K562 (cell line): ENCODE results near the gene SLC31A1. TPM values are rescaled to one million over a fixed set of nuclear protein-coding genes. Genes with fewer than 3 reads are reported as not detected.
A peak's percentile ranks its signal among the peaks of the same experiment; 100 is the strongest.

Experiments used
- CREM ChIP-seq: IDR thresholded peaks from 2 replicates; pipeline ENCODE4 v1.6.1; 2014; ENCODE audit warnings: antibody characterized with exemption, low read depth
- ILF3 ChIP-seq: fragments of 450-650 bp; IDR thresholded peaks from 2 replicates; pipeline ENCODE4 v1.6.1; 2018; ENCODE audit warnings: antibody characterized with exemption, mild to moderate bottlenecking, moderate library complexity, borderline replicate concordance
- ILK ChIP-seq: fragments of 450-650 bp; IDR thresholded peaks from 2 replicates; pipeline ENCODE4 v1.6.1; 2016; ENCODE audit warnings: missing genetic modification characterization, low read depth, mild to moderate bottlenecking, missing compliant biosample characterization, moderate library complexity, borderline replicate concordance
- NCOA1 ChIP-seq: fragments of 450-650 bp; IDR thresholded peaks from 2 replicates; pipeline ENCODE4 v1.6.1; 2016; ENCODE audit warnings: low read depth
- PTRF ChIP-seq: fragments of 450-650 bp; IDR thresholded peaks from 2 replicates; pipeline ENCODE4 v1.6.1; 2016; ENCODE audit warnings: mild to moderate bottlenecking, missing genetic modification characterization, missing compliant biosample characterization
- RBM25 ChIP-seq: fragments of 200-400 bp; formaldehyde crosslinking; IDR thresholded peaks from 2 replicates; pipeline ENCODE4 v1.6.1; 2018; ENCODE audit warnings: low read length, low read depth, moderate library complexity; ENCODE audit not compliant: severe bottlenecking
- TOE1 ChIP-seq, 2 experiments: fragments of 450-650 bp in 1 of 2; sonication (generic) in 1 of 2; formaldehyde crosslinking in 1 of 2; IDR thresholded peaks; 2 replicates each; pipeline versions ENCODE4 v1.7.1 to v1.8.0; 2016 to 2022; ENCODE audit warnings: borderline replicate concordance in 2 of 2, mild to moderate bottlenecking in 2 of 2, antibody characterized with exemption in 1 of 2, inconsistent platforms in 1 of 2, low read depth in 1 of 2, missing genetic modification reagents in 1 of 2, moderate library complexity in 1 of 2
- U2AF2 ChIP-seq: fragments of 200-400 bp; formaldehyde crosslinking; optimal IDR thresholded peaks from 2 replicates; pipeline ENCODE3; 2017; ENCODE audit warnings: low read depth, mild to moderate bottlenecking, low read length
- ZFP30 ChIP-seq: fragments of 250-450 bp; sonication (Bioruptor Pico); IDR thresholded peaks from 2 replicates; pipeline ENCODE4 v1.8.0; 2022; ENCODE audit warnings: moderate library complexity, mild to moderate bottlenecking, inconsistent platforms, borderline replicate concordance
- ZNF324 ChIP-seq: fragments of 250-450 bp; sonication (Bioruptor Pico); IDR thresholded peaks from 2 replicates; pipeline ENCODE4 v1.4.0; 2020; ENCODE audit warnings: mild to moderate bottlenecking
- ZNF436 ChIP-seq: fragments of 250-450, 450-650 bp; sonication (Bioruptor Pico); formaldehyde crosslinking; IDR thresholded peaks from 2 replicates; pipeline ENCODE4 v1.7.0; 2020; ENCODE audit warnings: mild to moderate bottlenecking
- ZNF445 ChIP-seq: fragments of 250-450 bp; sonication (Bioruptor Pico); IDR thresholded peaks from 2 replicates; pipeline ENCODE4 v1.4.0; 2020; ENCODE audit warnings: low read depth, mild to moderate bottlenecking, moderate library complexity
- polyA plus RNA-seq, 8 experiments: library from polyadenylated mRNA; depleted of rRNA in 4 of 8; stranded (reverse) in 5 of 8; unstranded in 3 of 8; fragments of >200 nt; fragmentation: Nextera tagmentation in 2 of 8; fragmentation: Illumina TruSeq in 1 of 8; extraction: Ambion mirVana in 2 of 8; extraction: Trizol in 1 of 8; gene quantifications; 2 replicates each; pipeline versions ENCODE4 v1.2.1 to v1.2.3, GENCODE V29; 2011 to 2014; ENCODE audit warnings: inconsistent platforms in 1 of 8, missing spikeins in 1 of 8
- total RNA-seq, 7 experiments: library from RNA; depleted of rRNA in 6 of 7; stranded (reverse); fragments of >200 nt in 6 of 7; fragmentation: Illumina TruSeq in 2 of 7; extraction: Trizol in 2 of 7; gene quantifications; 2 replicates each; pipeline versions ENCODE4 v1.2.1 to v1.2.3, GENCODE V29; 2011 to 2021; ENCODE audit warnings: low replicate concordance in 1 of 7
- TF ChIP-seq, protein P1 (sequence below): fragments of 250-450 bp; sonication (Bioruptor Pico); IDR thresholded peaks from 2 replicates; pipeline ENCODE4 v1.5.1; 2021; ENCODE audit warnings: mild to moderate bottlenecking
- TF ChIP-seq, protein P2 (sequence below): sonication (generic); formaldehyde crosslinking; IDR thresholded peaks from 2 replicates; pipeline ENCODE4 v1.8.0; 2023; ENCODE audit warnings: missing genetic modification reagents, mild to moderate bottlenecking, borderline replicate concordance
- TF ChIP-seq, protein P3 (sequence below): fragments of 250-450 bp; sonication (Bioruptor Pico); IDR thresholded peaks from 2 replicates; pipeline ENCODE4 v1.6.1; 2021; ENCODE audit warnings: mild to moderate bottlenecking

Gene SLC31A1
- total and polyA plus RNA-seq, 9 of the 15 experiments (the other 6 are each of a cell fraction or from before 2014, with no cell fraction given) = 15.4 to 40.7 (median 25.9) TPM

DNA sequence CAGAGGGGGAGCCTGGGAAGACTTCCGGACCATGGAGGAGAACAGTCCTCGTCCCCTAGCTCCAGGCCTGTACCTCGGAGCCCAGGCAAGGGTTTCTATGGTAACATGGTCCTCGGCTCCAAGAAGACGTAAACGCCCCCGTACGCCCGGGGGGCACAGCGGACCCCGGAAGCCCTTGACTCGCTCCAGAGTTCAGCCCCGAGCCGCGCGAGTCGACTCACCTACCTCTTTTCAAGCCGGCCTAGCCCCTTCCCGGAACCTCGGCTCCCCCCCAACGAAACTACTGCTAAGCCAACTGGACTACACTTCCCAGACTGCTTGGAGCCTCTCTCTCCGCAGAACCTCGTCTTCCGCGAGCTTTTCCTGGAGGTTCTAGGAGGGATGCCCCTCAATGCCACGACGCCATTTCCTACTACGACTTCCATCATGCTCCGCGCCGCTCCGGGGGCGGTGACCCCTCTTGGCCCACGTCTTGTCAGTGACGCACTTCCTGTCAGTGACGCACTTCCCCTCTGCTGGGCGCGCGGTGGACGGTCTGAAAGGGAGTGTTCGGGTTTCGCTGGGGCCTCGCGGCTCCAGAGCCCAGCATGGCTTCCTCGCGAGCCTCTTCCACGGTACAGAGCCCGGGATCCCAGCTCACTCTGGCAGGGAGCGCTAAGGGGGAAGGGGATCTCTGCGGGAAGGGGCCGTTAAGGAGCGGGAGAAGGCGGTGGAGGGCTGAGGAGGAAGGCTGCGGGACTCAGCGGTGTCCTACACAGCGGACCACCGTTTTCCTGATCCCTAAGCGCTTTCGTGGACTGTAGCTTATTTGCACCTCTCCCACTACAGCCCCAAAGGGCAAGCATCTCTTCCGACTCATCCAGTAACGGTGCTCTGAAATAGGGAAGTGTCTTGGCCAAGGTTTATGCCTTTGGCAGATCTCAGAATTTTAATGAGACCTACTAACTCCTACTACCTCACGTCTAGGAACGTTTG lies 54.1 kb downstream of the SLC31A1 start, which contains the start of the genes CDC26 and PRPF4 (continued):
- TF ChIP-seq U2AF2 (no peak), ZFP30 (no peak), ZNF324 (CRISPR knock-in tag) (peak; percentile 33; the same call in 1 of the 2 replicates), NCOA1 (no peak), ILK (no peak), CREM (peak; percentile 99), ILF3 (no peak), TOE1 (IDR thresholded peaks at IDR 0.05; ENCODE audit: borderline replicate concordance) (no peak), TOE1 (CRISPR knock-in tag; IDR thresholded peaks at IDR 0.05; ENCODE audit: borderline replicate concordance, low read depth) (no peak), ZNF436 (CRISPR knock-in tag) (no peak), ZNF445 (CRISPR knock-in tag) (no peak), RBM25 (no peak), PTRF (tag) (no peak)
- TF ChIP-seq, protein P1, sequence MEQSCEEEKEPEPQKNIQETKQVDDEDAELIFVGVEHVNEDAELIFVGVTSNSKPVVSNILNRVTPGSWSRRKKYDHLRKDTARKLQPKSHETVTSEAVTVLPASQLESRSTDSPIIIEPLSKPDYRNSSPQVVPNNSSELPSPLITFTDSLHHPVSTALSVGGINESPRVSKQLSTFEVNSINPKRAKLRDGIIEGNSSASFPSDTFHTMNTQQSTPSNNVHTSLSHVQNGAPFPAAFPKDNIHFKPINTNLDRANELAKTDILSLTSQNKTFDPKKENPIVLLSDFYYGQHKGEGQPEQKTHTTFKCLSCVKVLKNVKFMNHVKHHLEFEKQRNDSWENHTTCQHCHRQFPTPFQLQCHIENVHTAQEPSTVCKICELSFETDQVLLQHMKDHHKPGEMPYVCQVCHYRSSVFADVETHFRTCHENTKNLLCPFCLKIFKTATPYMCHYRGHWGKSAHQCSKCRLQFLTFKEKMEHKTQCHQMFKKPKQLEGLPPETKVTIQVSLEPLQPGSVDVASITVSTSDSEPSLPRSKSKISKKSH (CRISPR knock-in tag) = no peak
- TF ChIP-seq, protein P2, sequence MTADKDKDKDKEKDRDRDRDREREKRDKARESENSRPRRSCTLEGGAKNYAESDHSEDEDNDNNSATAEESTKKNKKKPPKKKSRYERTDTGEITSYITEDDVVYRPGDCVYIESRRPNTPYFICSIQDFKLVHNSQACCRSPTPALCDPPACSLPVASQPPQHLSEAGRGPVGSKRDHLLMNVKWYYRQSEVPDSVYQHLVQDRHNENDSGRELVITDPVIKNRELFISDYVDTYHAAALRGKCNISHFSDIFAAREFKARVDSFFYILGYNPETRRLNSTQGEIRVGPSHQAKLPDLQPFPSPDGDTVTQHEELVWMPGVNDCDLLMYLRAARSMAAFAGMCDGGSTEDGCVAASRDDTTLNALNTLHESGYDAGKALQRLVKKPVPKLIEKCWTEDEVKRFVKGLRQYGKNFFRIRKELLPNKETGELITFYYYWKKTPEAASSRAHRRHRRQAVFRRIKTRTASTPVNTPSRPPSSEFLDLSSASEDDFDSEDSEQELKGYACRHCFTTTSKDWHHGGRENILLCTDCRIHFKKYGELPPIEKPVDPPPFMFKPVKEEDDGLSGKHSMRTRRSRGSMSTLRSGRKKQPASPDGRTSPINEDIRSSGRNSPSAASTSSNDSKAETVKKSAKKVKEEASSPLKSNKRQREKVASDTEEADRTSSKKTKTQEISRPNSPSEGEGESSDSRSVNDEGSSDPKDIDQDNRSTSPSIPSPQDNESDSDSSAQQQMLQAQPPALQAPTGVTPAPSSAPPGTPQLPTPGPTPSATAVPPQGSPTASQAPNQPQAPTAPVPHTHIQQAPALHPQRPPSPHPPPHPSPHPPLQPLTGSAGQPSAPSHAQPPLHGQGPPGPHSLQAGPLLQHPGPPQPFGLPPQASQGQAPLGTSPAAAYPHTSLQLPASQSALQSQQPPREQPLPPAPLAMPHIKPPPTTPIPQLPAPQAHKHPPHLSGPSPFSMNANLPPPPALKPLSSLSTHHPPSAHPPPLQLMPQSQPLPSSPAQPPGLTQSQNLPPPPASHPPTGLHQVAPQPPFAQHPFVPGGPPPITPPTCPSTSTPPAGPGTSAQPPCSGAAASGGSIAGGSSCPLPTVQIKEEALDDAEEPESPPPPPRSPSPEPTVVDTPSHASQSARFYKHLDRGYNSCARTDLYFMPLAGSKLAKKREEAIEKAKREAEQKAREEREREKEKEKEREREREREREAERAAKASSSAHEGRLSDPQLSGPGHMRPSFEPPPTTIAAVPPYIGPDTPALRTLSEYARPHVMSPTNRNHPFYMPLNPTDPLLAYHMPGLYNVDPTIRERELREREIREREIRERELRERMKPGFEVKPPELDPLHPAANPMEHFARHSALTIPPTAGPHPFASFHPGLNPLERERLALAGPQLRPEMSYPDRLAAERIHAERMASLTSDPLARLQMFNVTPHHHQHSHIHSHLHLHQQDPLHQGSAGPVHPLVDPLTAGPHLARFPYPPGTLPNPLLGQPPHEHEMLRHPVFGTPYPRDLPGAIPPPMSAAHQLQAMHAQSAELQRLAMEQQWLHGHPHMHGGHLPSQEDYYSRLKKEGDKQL = no peak
- TF ChIP-seq, protein P3, sequence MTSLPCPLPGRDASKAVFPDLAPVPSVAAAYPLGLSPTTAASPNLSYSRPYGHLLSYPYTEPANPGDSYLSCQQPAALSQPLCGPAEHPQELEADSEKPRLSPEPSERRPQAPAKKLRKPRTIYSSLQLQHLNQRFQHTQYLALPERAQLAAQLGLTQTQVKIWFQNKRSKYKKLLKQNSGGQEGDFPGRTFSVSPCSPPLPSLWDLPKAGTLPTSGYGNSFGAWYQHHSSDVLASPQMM (CRISPR knock-in tag) = no peak
